K562 (cell line): ENCODE results near the gene PRMT6. TPM values are rescaled to one million over a fixed set of nuclear protein-coding genes. Genes with fewer than 3 reads are reported as not detected.
A peak's percentile ranks its signal among the peaks of the same experiment; 100 is the strongest.

Experiments
- ATAC-seq: fragments of 200-7000 bp; cut with Tn5 transposase; 3 replicates; pipeline ENCODE4 v1.9.1; 2020; ENCODE audit warnings: moderate library complexity
- BruUV-seq: library from RNA; stranded (reverse); fragments of 400-500 nt; replicated peaks from 2 replicates; lab custom pipeline; 2021; lab: Mats Ljungman, UMichigan
- CTCF ChIA-PET: fragments of 300-600 bp; formaldehyde crosslinking; extraction: SDS; loops from one replicate; lab custom pipeline; 2021; ENCODE audit warnings: low intra/inter-chr PET ratio; lab: Yijun Ruan, JAX
- POLR2A ChIA-PET: fragments of 300-600, 350-650 bp; sonication (Branson Sonifier 250); formaldehyde crosslinking; extraction: SDS; loops from one replicate; lab custom pipeline; 2021; ENCODE audit warnings: antibody characterized with exemption, inconsistent platforms; lab: Yijun Ruan, JAX
- DNase-seq, 4 experiments: peaks; one replicate each; pipeline versions ENCODE4 v3.0.0 to v3.0.0-alpha.2; 2011 to 2018; ENCODE audit warnings: low spot score in 3 of 4, mixed read lengths in 3 of 4; ENCODE audit errors: extremely low read depth in 1 of 4
- FAIRE-seq: peaks from 2 replicates; lab custom pipeline; 2011; peaks lifted over from hg19 to GRCh38; lab: Jason Lieb, UNC
- H2AFZ ChIP-seq: 2 replicates; pipeline ENCODE4 v1.6.0; 2011; ENCODE audit warnings: low read depth, low read length, control low read depth, inconsistent platforms
- H3K27ac ChIP-seq: fragments of 200-600 bp; 3 replicates; pipeline ENCODE4 v1.8.0; 2011; ENCODE audit warnings: low read depth, mild to moderate bottlenecking, control low read depth, inconsistent platforms, low read length, moderate library complexity, mixed read lengths; ENCODE audit errors: extremely low read depth
- H3K27me3 ChIP-seq, 2 experiments: fragments of 300-600 bp in 1 of 2; 2 replicates in 1 of 2; 3 replicates in 1 of 2; pipeline versions ENCODE4 v1.6.0 to v1.8.0; 2011; ENCODE audit warnings: inconsistent platforms in 2 of 2, low read length in 2 of 2, mild to moderate bottlenecking in 1 of 2, mixed read lengths in 1 of 2, moderate library complexity in 1 of 2; ENCODE audit not compliant: control insufficient read depth in 2 of 2, insufficient read depth in 2 of 2
- H3K36me3 ChIP-seq: fragments of 300-600 bp; 3 replicates; pipeline ENCODE4 v1.8.0; 2011; ENCODE audit warnings: mild to moderate bottlenecking, low read length, inconsistent platforms; ENCODE audit not compliant: control insufficient read depth, insufficient read depth
- H3K4me1 ChIP-seq, 2 experiments: fragments of 200-600 bp in 1 of 2; replicated peaks in 1 of 2; 2 replicates in 1 of 2; 3 replicates in 1 of 2; pipeline versions ENCODE4 v1.5.1 to v1.8.0; 2011; ENCODE audit warnings: inconsistent platforms in 2 of 2, low read length in 2 of 2, mild to moderate bottlenecking in 1 of 2, mixed read lengths in 1 of 2, moderate library complexity in 1 of 2; ENCODE audit not compliant: control insufficient read depth in 2 of 2, insufficient read depth in 2 of 2
- H3K4me2 ChIP-seq: 2 replicates; pipeline ENCODE4 v1.6.1; 2011; ENCODE audit warnings: low read length, control low read depth, inconsistent platforms, mixed read lengths; ENCODE audit not compliant: insufficient read depth
- H3K4me3 ChIP-seq: fragments of 200-600 bp; sonication (generic), shearing (Covaris generic); 2 replicates; pipeline ENCODE4 v1.5.1; 2016; ENCODE audit warnings: control low read depth, inconsistent platforms
- H3K79me2 ChIP-seq: fragments of 200-600 bp; 3 replicates; pipeline ENCODE4 v1.8.0; 2011; ENCODE audit warnings: low read length, inconsistent platforms; ENCODE audit not compliant: control insufficient read depth, insufficient read depth
- H3K9ac ChIP-seq, 2 experiments: 2 replicates each; pipeline versions ENCODE4 v1.6.0 to v1.6.1; 2011; ENCODE audit warnings: low read depth in 2 of 2, low read length in 2 of 2, control low read depth in 1 of 2, inconsistent platforms in 1 of 2, mild to moderate bottlenecking in 1 of 2, mixed read lengths in 1 of 2; ENCODE audit not compliant: insufficient read depth in 1 of 2
- H3K9me1 ChIP-seq: one replicate; pipeline ENCODE4 v1.6.0; 2011; ENCODE audit warnings: inconsistent platforms, mild to moderate bottlenecking, low read length, moderate library complexity; ENCODE audit not compliant: control insufficient read depth, insufficient read depth
- H3K9me3 ChIP-seq: replicated peaks from 2 replicates; pipeline ENCODE4 v1.5.1; 2011; ENCODE audit warnings: low read depth, low read length, inconsistent platforms; ENCODE audit not compliant: control insufficient read depth, insufficient read depth
- H4K20me1 ChIP-seq: replicated peaks from 2 replicates; pipeline ENCODE4 v1.6.1; 2011; ENCODE audit warnings: low read length, inconsistent platforms, mixed read lengths; ENCODE audit not compliant: control insufficient read depth, insufficient read depth
- BRD4 ChIP-seq: fragments of 200-600 bp; sonication (generic); IDR thresholded peaks from 2 replicates; pipeline ENCODE4 v1.6.1; 2017; ENCODE audit warnings: inconsistent platforms
- HDAC2 ChIP-seq: fragments of 450-650 bp; IDR thresholded peaks from 2 replicates; pipeline ENCODE4 v1.6.1; 2016; ENCODE audit warnings: mild to moderate bottlenecking
- HDAC3 ChIP-seq: fragments of 450-650 bp; IDR thresholded peaks from 2 replicates; pipeline ENCODE4 v1.6.1; 2018; ENCODE audit warnings: borderline replicate concordance, mild to moderate bottlenecking, moderate library complexity; ENCODE audit not compliant: partially characterized antibody
- RFX1 ChIP-seq: fragments of 450-650 bp; IDR thresholded peaks from 2 replicates; pipeline ENCODE4 v1.6.1; 2016; ENCODE audit warnings: mild to moderate bottlenecking, moderate library complexity
- SRF ChIP-seq, 2 experiments: fragments of 250-450, 450-650 bp in 1 of 2; sonication (Bioruptor Pico) in 1 of 2; sonication (generic) in 1 of 2; formaldehyde crosslinking; IDR thresholded peaks; 2 replicates each; pipeline versions ENCODE4 v1.5.0 to v1.5.1; 2020 to 2022; ENCODE audit warnings: mild to moderate bottlenecking in 1 of 2, missing genetic modification reagents in 1 of 2
- TAF7 ChIP-seq: fragments of 450-650 bp; IDR thresholded peaks from 2 replicates; pipeline ENCODE4 v1.6.1; 2016; ENCODE audit warnings: missing genetic modification characterization, missing compliant biosample characterization
- ZBTB11 ChIP-seq, 3 experiments: fragments of 200-800 bp in 1 of 3; fragments of 250-450 bp in 1 of 3; fragments of 450-650 bp in 1 of 3; sonication (Bioruptor Pico) in 1 of 3; sonication (Bioruptor generic) in 1 of 3; formaldehyde crosslinking in 1 of 3; IDR thresholded peaks; 2 replicates each; pipeline versions ENCODE4 v1.6.1 to v1.8.0; 2016 to 2022; ENCODE audit warnings: mild to moderate bottlenecking in 2 of 3, missing genetic modification characterization in 2 of 3, missing compliant biosample characterization in 1 of 3, moderate library complexity in 1 of 3
- ZNF175 ChIP-seq: fragments of 200-800 bp; sonication (Bioruptor generic); IDR thresholded peaks from 2 replicates; pipeline ENCODE4 v1.6.1; 2016; ENCODE audit warnings: low read depth, mild to moderate bottlenecking, missing genetic modification characterization, missing compliant biosample characterization
- ZNF316 ChIP-seq: fragments of 450-650 bp; IDR thresholded peaks from 2 replicates; pipeline ENCODE4 v1.6.1; 2016
- WGBS: fragments of 100-300 bp; shearing (Covaris generic); methylation state at CpG from one replicate; pipeline ENCODE4 v1.1.6; 2016; ENCODE audit warnings: low coverage, mixed read lengths; ENCODE audit not compliant: insufficient coverage; ENCODE audit errors: missing lambda C conversion rate; 5-methylcytosine and 5-hydroxymethylcytosine counted together
- in situ Hi-C: fragments of 300-500 bp; cut with MboI; formaldehyde crosslinking; loops from 4 replicates; pipeline ENCODE4 v1.15.0; 2018; ENCODE audit warnings: inconsistent platforms, mixed read lengths
- intact Hi-C: fragments of 100-400 bp; cut with micrococcal nuclease; formaldehyde crosslinking; loops from 2 replicates; pipeline ENCODE4 v1.14.2; 2022
- polyA plus RNA-seq, 8 experiments: library from polyadenylated mRNA; depleted of rRNA in 4 of 8; stranded (reverse) in 5 of 8; unstranded in 3 of 8; fragments of >200 nt; fragmentation: Nextera tagmentation in 2 of 8; fragmentation: Illumina TruSeq in 1 of 8; extraction: Ambion mirVana in 2 of 8; extraction: Trizol in 1 of 8; gene quantifications; 2 replicates each; pipeline versions ENCODE4 v1.2.1 to v1.2.3, GENCODE V29; 2011 to 2014; ENCODE audit warnings: inconsistent platforms in 1 of 8, missing spikeins in 1 of 8
- total RNA-seq, 7 experiments: library from RNA; depleted of rRNA in 6 of 7; stranded (reverse); fragments of >200 nt in 6 of 7; fragmentation: Illumina TruSeq in 2 of 7; extraction: Trizol in 2 of 7; gene quantifications; 2 replicates each; pipeline versions ENCODE4 v1.2.1 to v1.2.3, GENCODE V29; 2011 to 2021; ENCODE audit warnings: low replicate concordance in 1 of 7

PRMT6 gene
- total and polyA plus RNA-seq, 9 of the 15 experiments (the other 6 are each of a cell fraction or from before 2014, with no cell fraction given): 6.1 to 36.9 (median 29.4) TPM

DNA sequence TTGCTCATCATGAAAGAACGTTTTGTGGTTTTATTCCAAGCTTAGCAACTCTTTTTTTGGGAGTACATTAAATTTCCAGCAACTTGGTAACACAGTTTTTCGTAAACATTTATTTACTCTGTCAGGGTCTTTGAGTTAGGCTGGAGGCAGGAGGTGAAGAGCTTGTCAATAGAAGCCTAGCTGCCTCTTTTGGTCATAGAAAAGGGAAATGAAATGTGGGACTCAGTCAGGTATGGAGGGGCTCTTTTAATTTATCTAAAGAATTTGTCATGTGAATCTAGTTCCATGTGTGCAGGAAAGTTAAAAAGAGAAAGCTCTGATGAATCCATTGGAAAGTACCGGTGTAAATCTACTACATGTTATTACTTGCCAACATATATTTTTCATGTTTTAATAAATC, 45.9 kb upstream of the PRMT6 start:
- POLR2A ChIA-PET: no interaction called here

DNA sequence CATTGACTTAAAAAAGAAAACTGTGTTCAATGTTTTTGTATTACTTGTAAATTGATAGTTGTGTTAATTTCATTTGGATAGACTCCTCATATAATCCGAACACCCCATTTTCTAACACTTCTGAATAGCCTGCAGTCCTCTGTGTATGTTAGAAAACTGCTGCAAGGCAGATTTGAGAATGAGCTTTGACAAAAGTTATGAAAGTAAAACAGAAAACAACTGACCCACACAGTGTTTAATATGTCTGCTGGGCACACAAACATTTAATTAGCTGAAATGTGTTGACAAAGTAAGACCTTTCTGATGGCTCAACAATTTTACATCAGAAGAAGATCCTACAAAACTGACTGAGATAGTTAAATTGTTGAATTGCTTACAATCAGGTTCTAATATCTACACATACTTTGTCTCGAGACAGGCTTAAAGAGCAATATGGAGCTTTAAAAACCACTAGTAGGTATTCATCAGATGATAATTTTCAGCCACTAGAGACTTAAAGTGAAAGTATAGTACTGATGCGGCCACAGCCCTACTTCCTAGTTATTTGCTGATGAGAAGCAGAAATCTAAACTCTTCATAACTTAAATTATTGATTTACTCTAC, 40.0 kb upstream of the PRMT6 start:
- no peak overlapping the region for H2AFZ ChIP-seq

More for the DNA sequence above, 45.9 kb upstream of the PRMT6 start:
- 0% methylated on average over 3 of the region's 3 CpGs for WGBS
- Histone ChIP-seq H3K4me1 (no peaks in the 10 kb centered on the region), H3K9ac (no peak overlapping the region), H3K4me3 (no peak overlapping the region), H3K4me2 (no peak overlapping the region), H3K36me3 (no peaks in the 10 kb centered on the region), H4K20me1 (no peaks in the 10 kb centered on the region), H2AFZ (no peak overlapping the region), H3K9me3 (no peaks in the 10 kb centered on the region), H3K27ac (no peak overlapping the region), H3K79me2 (no peaks in the 10 kb centered on the region), H3K27me3 (no peaks in the 10 kb centered on the region), H3K9me1 (no peaks in the 10 kb centered on the region)
- in situ Hi-C loops (no loop called here), intact Hi-C loops (no loop called here)
- ATAC-seq (no peak), DNase-seq (no peak), FAIRE-seq (no peak)
- CTCF ChIA-PET: no interaction called here
- BruUV-seq: no TSS peak
- no peak for TF ChIP-seq SRF (CRISPR knock-in tag; IDR thresholded peaks at IDR 0.05)
- TF ChIP-seq ZNF316: no peak
- no peak for TF ChIP-seq ZNF175
- no peak for TF ChIP-seq HDAC3
- TF ChIP-seq TAF7: no peak

More for the DNA sequence above, 40.0 kb upstream of the PRMT6 start:
- Histone ChIP-seq H3K27ac (no peak overlapping the region), H3K9me3 (no peaks in the 10 kb centered on the region), H3K4me2 (no peak overlapping the region), H3K9ac (no peak overlapping the region)
- DNase-seq: no peak
- POLR2A ChIA-PET: no interaction called here
- 2% methylated on average over 3 of the region's 3 CpGs for WGBS
- no peak for TF ChIP-seq BRD4
- TF ChIP-seq RFX1: no peak
- no peak for TF ChIP-seq HDAC2
- 0 out of 6 replicates have a peak, but pooled peaks of 1 of the 3 experiments have one; percentile 21 for TF ChIP-seq ZBTB11 (CRISPR knock-in tag; IDR thresholded peaks at IDR 0.05)
- TF ChIP-seq, all 486 proteins: peak for 1
- Histone ChIP-seq H3K36me3 (no peaks in the 10 kb centered on the region), H3K4me3 (no peak overlapping the region), H4K20me1 (no peaks in the 10 kb centered on the region), H3K27me3 (no peaks in the 10 kb centered on the region), H3K9me1 (no peaks in the 10 kb centered on the region), H3K79me2 (no peaks in the 10 kb centered on the region), H3K4me1 (no peaks in the 10 kb centered on the region)
- intact Hi-C loops (loop anchor here (5.0 kb wide), 1 partner anchor 41 kb away; the partner anchor contains the start of gene PRMT6), in situ Hi-C loops (no loop called here)
- CTCF ChIA-PET: no interaction called here
- ATAC-seq (no peak), FAIRE-seq (no peak)
- BruUV-seq: no TSS peak
